ACHN (cell line): ENCODE data around the gene FAM43B.

ENCODE experiments used
- DNase-seq: peaks from one replicate; pipeline ENCODE4 v3.0.0-alpha.2; 2015
- in situ Hi-C: cut with HindIII; loops from 2 replicates; pipeline ENCODE4 v1.10.0; 2017; ENCODE audit warnings: low sequenced_read_pairs, low pct_ligation_motif_present, low pct_unique_long_range_greater_than_20kb

The FAM43B gene

DNA sequence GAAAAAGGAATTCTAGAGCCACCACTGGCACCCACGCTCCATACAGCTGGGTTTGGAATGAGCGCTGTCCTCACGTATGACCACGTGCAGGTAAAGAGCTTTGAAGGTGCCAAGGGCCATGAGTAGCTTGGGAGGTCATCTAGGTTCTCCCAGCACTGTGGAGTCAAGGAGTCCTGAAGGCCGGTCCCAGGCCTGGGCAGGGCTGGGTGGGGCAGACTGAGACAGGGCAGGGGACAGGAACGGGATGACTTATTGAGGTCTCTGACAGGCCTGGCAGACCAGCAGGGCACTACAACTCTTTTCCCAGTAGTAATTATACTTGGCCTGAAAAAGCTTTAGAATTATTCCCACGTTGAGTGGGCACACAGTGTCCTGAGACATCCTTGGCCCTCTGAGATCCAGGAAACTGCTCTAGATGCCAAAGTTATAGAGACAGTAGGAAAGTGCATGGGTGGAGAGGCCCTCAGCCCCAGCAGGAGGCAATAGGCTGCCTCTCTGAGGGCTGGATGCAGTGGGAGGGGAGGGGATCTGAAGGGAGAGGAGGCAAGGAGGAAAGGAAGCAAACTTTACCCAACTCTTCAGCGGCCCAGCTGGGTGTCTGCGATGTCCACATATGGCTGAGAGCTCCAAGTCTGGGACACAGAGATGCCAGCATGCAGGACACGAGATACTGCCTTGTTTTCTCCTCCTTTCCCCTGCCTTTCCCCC lies 34.7 kb downstream of the FAM43B start:
- DNase-seq = no peak
- in situ Hi-C loops = no loop called here

DNA sequence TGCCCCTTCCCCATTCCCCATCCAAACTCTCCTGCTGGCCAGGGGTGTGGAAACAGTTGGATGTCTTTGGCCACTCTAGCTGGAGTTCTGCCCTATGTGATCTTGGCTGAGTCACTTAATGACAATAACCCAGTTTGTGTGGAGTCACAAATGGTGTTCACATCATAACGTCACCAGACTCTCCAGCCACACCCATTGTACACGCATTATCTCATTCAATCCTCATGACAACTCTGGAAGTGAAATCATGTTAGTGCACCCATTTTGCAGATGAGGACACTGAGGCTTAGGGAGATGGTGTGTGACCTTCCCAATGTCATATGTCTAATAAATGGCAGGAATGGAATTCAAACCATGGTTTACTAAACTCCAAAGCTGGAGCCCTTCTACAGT lies 35.3 kb downstream of the FAM43B start:
- DNase-seq = no peak
- in situ Hi-C loops = no loop called here

- in situ Hi-C loops = no loop called here
- DNase-seq = no peak
Measured at GRCh38 chr1:20588634-20589225, 36.4 kb downstream of the FAM43B start, which contains the start of gene CDA. TSS of gene CDA (plus strand) at chr1:20589097. CDS start at chr1:20589130, 33 bp downstream.

- in situ Hi-C loops = no loop called here
- DNase-seq = no peak
Measured at GRCh38 chr1:20589331-20590278, 37.2 kb downstream of the FAM43B start.

DNA sequence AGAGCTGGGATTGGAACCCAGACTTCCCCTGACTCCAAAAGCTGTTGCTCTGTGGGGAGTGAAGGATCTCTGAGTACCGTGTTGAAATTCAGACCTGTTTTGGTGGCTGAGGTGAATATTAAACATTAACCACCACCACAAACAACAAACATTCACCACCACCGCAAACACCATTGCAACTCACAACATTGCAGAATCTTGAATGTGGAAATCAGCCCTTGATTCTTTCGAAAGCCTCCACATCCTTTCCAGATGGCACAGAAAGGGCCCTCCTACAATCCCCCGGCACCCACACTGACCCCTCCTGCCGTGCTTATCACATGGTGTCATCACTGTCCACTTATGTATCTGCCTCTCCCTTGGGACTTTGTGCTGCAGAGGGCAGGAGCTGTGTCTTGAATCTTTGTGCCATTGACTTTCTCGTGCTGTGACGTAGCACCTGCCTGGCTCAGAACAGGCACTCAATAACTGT lies 38.0 kb downstream of the FAM43B start:
- DNase-seq = no peak

DNA sequence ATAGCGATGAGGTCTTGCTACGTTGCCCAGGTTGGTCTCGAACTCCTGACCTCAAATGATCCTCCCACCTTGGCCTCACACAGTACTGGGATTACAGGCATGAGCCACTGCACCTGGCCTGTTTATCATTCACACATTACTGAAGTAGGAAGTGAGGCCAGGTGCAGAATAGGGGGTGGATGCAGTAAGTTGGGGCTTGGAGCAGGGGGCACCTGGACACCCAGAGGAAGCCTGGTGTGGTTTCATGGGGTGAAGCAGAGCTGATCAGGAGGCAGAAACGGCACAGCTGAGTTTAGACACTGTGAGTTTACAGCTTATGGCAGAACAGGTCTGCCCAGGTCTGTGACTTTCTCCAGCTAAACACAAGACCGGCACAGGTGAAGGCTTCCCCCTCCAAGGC lies 41.4 kb downstream of the FAM43B start:
- in situ Hi-C loops = no loop called here
- no peak for DNase-seq

More for the DNA sequence above, 38.0 kb downstream of the FAM43B start:
- in situ Hi-C loops = no loop called here

GRCh38 chr1:20594746-20595145 lies 42.4 kb downstream of the FAM43B start:
- in situ Hi-C loops = no loop called here

GRCh38 chr1:20596106-20596505 lies 43.7 kb downstream of the FAM43B start:
- DNase-seq = no peak
- in situ Hi-C loops = no loop called here

More at GRCh38 chr1:20594746-20595145, 42.4 kb downstream of the FAM43B start:
- no peak for DNase-seq

DNA sequence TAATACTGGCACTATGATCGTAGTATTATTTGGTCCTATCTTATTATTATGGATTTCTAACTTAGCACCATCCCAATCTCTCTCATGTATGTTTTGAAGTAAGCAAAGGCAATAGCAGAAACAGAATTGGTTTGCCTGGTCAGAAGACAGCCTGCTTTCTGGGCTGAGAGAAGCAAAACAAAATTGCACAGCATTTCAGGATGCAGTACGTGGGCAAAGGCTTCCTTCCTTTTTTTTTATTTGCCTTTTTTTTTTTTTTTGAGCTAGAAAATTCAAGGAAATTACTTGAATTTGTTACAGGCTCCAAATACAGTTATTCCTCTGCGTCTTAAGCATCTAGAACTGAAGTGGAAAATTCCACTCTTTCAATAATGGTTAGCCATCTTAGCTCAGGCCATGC lies 45.3 kb downstream of the FAM43B start:
- no peak for DNase-seq

GRCh38 chr1:20600156-20600555 lies 47.8 kb downstream of the FAM43B start:
- in situ Hi-C loops = no loop called here

More for the DNA sequence above, 45.3 kb downstream of the FAM43B start:
- in situ Hi-C loops = no loop called here

DNA sequence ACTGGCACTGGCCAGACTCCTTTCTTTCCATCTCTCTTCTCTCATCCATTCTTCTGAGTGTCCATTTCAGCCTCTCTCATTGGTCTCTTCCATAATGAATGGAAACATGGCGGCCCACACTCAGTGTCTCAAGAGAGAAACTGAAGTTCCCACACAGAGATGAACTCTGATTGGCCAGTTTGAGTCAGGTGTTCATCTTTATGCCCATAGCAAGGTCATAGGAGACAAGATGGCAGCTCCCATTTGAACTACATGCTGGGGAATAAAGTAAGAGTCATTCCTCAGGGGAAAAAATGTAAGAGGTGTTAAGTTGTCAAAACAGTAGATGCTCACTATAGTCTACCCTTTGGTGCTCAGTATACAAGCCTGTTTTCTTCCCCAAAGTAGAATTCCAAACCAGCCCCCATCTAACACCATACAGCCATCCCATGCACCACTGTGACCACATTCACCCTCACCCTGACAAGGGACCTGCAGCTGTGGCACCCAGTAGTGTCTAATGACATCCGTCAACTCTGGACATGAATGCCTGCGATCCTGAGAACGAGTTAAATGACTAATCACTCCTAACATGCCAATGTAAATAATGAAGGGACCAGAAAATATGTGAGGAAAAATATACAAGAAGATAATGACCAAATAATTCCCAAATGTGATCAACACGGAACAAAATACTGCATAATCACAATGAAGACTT lies 48.9 kb downstream of the FAM43B start:
- DNase-seq = no peak
- in situ Hi-C loops = no loop called here

More at GRCh38 chr1:20600156-20600555, 47.8 kb downstream of the FAM43B start:
- DNase-seq = no peak

GRCh38 chr1:20602851-20603450 lies 50.6 kb downstream of the FAM43B start:
- in situ Hi-C loops = no loop called here
- no peak for DNase-seq

- in situ Hi-C loops = no loop called here
- peak; percentile 45 for DNase-seq
Measured at GRCh38 chr1:20603504-20604464, 51.4 kb downstream of the FAM43B start.
